ENCODE results near the gene PRSS36. TPM values are rescaled to one million over a fixed set of nuclear protein-coding genes. Genes with fewer than 3 reads are reported as not detected.
A peak's percentile ranks its signal among the peaks of the same experiment; 100 is the strongest.

The PRSS36 gene
- total and polyA plus RNA-seq, 9 of the 15 experiments (the other 6 are each of a cell fraction or from before 2014, with no cell fraction given) = 0.09 to 1.2 (median 0.54) TPM; not detected in 2

GRCh38 chr16:31179747-31180459 lies 30.0 kb upstream of the PRSS36 start, which contains the start of gene FUS (continued):
- TF ChIP-seq JUNB (CRISPR knock-in tag; conservative IDR thresholded peaks at IDR 0.05) (no peak), SOX6 (IDR thresholded peaks at IDR 0.05) (peak; percentile 53), CHD7 (IDR thresholded peaks at IDR 0.05; ENCODE audit: low read depth, low read length) (no peak), EP300 (IDR thresholded peaks at IDR 0.05; ENCODE audit: low read length) (no peak), CBX5 (IDR thresholded peaks at IDR 0.05; ENCODE audit: borderline replicate concordance, low read depth) (0 out of 2 replicates have a peak, but pooled peaks have one; percentile 20), THAP12 (CRISPR knock-in tag; IDR thresholded peaks at IDR 0.05) (peak; percentile 96), HSF4 (CRISPR knock-in tag; IDR thresholded peaks at IDR 0.05; ENCODE audit: borderline replicate concordance) (no peak), ARNT (IDR thresholded peaks at IDR 0.05) (0 out of 4 replicates have a peak, but pooled peaks of 1 of the 2 experiments have one; percentile 54), FOXA3 (CRISPR knock-in tag; conservative IDR thresholded peaks at IDR 0.05 in 1 of 2, IDR thresholded peaks at IDR 0.05 in 1 of 2) (peak in 1 of 2 experiments; percentile 57; a peak in 1 of 4 replicates), ATF4 (CRISPR knock-in tag; IDR thresholded peaks at IDR 0.05) (no peak), ILF3 (IDR thresholded peaks at IDR 0.05; ENCODE audit: borderline replicate concordance) (peak; percentile 84; the same call in 1 of the 2 replicates), ZNF263 (CRISPR knock-in tag; IDR thresholded peaks at IDR 0.05; ENCODE audit: borderline replicate concordance) (peak; percentile 89)

All from K562 (cell line).